ENCODE results near the gene STXBP6.

Gene STXBP6

DNA sequence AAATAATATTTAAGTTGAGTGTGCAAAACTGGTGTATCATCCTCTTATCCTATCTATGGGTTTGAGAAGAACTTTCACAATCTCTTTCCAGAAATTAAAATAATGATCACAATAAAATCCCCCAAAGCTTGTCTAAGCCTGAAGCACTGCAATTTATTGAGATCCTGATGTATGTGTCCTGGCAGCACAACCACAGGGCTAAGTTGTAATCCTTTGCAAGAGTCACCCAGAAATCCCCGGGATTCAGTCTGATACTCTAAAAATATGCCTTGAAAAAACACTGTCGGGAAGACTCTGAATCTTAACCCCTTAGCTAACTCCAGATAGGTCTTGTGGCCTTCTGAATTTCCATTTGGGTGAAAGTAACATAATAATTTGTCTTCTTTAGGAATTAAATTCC lies 40.3 kb upstream of the STXBP6 start:
- H3K4me3 ChIP-seq (ENCODE audit: low read depth, low read length): no peak overlapping the region
- TF ChIP-seq, protein P1, sequence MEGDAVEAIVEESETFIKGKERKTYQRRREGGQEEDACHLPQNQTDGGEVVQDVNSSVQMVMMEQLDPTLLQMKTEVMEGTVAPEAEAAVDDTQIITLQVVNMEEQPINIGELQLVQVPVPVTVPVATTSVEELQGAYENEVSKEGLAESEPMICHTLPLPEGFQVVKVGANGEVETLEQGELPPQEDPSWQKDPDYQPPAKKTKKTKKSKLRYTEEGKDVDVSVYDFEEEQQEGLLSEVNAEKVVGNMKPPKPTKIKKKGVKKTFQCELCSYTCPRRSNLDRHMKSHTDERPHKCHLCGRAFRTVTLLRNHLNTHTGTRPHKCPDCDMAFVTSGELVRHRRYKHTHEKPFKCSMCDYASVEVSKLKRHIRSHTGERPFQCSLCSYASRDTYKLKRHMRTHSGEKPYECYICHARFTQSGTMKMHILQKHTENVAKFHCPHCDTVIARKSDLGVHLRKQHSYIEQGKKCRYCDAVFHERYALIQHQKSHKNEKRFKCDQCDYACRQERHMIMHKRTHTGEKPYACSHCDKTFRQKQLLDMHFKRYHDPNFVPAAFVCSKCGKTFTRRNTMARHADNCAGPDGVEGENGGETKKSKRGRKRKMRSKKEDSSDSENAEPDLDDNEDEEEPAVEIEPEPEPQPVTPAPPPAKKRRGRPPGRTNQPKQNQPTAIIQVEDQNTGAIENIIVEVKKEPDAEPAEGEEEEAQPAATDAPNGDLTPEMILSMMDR (conservative IDR thresholded peaks at IDR 0.05; ENCODE audit: low read depth, low read length): no peak
- DNase-seq (ENCODE audit: low read depth): no peak

- no peak for DNase-seq (ENCODE audit: low read depth)
- no peak overlapping the region for H3K4me3 ChIP-seq (ENCODE audit: low read depth, low read length)
- TF ChIP-seq, protein P1 (conservative IDR thresholded peaks at IDR 0.05; ENCODE audit: low read depth, low read length): no peak
Measured at GRCh38 chr14:25089496-25089895, 39.5 kb upstream of the STXBP6 start.

DNA sequence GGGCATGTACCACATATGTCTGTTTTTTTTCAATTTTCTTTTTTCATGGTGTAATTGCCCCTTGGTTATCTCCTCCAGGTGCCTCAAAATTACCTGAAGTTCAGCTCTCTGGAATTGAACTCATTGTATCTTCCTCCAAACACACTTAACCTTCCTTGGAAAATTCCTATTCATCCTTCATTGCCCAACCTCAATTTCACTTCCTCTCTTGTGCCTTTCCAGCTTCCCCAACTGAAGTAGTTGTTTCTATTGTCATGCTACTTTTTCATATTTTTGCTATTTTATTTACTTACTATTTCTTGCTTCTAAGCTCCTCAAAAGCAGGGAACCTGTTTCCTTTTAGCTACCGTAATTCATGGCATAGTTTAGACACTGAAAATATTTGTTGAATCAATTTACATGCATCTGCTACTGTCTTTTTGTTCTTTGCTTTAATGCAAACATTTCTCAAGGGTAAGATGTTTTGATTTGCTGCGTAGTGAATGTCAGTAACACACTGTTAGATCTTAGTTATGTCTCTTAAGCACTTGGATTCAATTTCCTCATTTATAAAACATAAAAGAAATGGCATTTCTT lies 37.0 kb upstream of the STXBP6 start:
- no peak overlapping the region for H3K4me3 ChIP-seq (ENCODE audit: low read depth, low read length)
- TF ChIP-seq, protein P1 (conservative IDR thresholded peaks at IDR 0.05; ENCODE audit: low read depth, low read length): no peak
- no peak for DNase-seq (ENCODE audit: low read depth)

DNA sequence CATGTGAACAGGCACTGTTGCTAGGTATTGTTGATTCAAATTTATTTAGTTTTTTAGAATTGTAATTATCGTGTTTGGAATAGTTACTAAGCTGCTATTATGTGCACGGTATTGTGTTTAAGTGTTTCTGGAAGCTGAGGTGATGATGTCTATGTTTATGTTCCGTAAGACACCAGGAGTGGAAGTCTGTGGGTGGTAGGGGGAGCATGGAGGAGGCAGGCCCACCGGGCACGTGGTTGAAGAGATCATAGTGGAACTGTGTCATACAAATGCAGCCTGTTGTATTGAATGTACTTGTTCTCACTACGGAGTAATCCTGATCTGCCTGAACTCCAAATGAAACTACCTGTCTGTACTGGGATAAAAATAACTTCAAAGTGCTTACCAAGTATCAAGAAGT lies 36.1 kb upstream of the STXBP6 start:
- TF ChIP-seq, protein P1 (conservative IDR thresholded peaks at IDR 0.05; ENCODE audit: low read depth, low read length): no peak
- DNase-seq (ENCODE audit: low read depth): no peak

DNA sequence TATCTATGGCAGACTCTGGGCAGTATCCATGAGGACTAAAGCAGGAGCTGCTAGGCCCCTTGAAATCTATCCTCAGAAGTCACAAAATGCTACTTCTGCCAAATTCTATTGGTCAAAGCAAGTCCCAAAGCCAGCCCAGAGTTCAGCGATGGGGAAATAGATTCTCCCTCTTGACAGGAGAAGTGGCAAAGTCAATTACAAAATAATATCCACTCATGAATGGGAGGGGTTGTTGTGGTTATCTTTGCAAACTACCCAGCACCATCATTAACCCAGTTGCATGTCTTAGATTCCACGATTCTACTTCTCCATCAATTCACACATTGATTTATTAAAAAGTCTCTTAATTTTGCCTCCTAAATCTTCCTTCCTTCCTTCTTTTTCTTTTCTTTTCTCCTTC lies 30.7 kb upstream of the STXBP6 start:
- TF ChIP-seq, protein P1 (conservative IDR thresholded peaks at IDR 0.05; ENCODE audit: low read depth, low read length): no peak
- no peak for DNase-seq (ENCODE audit: low read depth)
- no peak overlapping the region for H3K4me3 ChIP-seq (ENCODE audit: low read depth, low read length)

More for the DNA sequence above, 36.1 kb upstream of the STXBP6 start:
- H3K4me3 ChIP-seq (ENCODE audit: low read depth, low read length): no peak overlapping the region

DNA sequence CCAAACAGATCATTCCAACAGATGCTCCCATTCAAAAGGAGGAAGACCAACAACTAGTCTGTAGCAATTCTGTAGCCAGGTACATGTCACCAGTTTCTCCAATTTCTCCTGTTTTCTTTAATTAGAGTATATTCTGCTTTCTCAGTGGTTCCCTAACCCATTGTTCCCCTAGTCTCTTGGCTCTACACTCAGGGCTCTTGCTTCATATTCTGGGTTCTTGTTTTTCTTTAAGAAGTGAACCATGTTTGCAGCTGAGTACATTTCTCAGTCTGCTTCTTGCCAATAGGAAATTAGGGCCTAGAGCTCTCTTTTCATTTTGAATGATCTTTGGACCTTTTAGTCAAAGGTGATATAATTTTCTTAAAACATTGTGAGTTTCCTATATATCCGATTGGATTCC lies 29.4 kb upstream of the STXBP6 start:
- DNase-seq (ENCODE audit: low read depth): no peak
- TF ChIP-seq, protein P1 (conservative IDR thresholded peaks at IDR 0.05; ENCODE audit: low read depth, low read length): no peak
- H3K4me3 ChIP-seq (ENCODE audit: low read depth, low read length): no peak overlapping the region

- TF ChIP-seq, protein P1 (conservative IDR thresholded peaks at IDR 0.05; ENCODE audit: low read depth, low read length): no peak
- no peak for DNase-seq (ENCODE audit: low read depth)
- H3K4me3 ChIP-seq (ENCODE audit: low read depth, low read length): no peak overlapping the region
Measured at GRCh38 chr14:25074099-25074685, 24.2 kb upstream of the STXBP6 start.
